Endothelial cell of umbilical vein (primary cell): ENCODE measurements around the gene RBBP4. TPM values are rescaled to one million over a fixed set of nuclear protein-coding genes. Genes with fewer than 3 reads are reported as not detected.

Source experiments
- BruUV-seq: library from RNA; stranded (reverse); fragments of 400-500 nt; replicated peaks from 2 replicates; lab custom pipeline; 2021; lab: Mats Ljungman, UMichigan
- CTCF ChIA-PET: fragments of 300-600, 350-600 bp; sonication (Branson Sonifier 250); formaldehyde crosslinking; loops from one replicate; lab custom pipeline; 2021; ENCODE audit warnings: antibody characterized with exemption, inconsistent platforms; lab: Charles Lee
- POLR2A ChIA-PET: fragments of 300-600, 350-600 bp; sonication (Branson Sonifier 250); formaldehyde crosslinking; loops from one replicate; lab custom pipeline; 2021; ENCODE audit warnings: antibody characterized with exemption, inconsistent platforms; lab: Charles Lee
- DNase-seq: peaks from one replicate; pipeline ENCODE4 v3.0.0-alpha.2; 2011; ENCODE audit warnings: low read depth, low spot score
- FAIRE-seq: peaks from 2 replicates; lab custom pipeline; 2011; peaks lifted over from hg19 to GRCh38; lab: Jason Lieb, UNC
- H2AFZ ChIP-seq: 2 replicates; pipeline ENCODE4 v1.6.0; 2012; ENCODE audit warnings: low read depth, low read length, control low read depth, inconsistent platforms
- H3K27ac ChIP-seq: 2 replicates; pipeline ENCODE4 v1.5.1; 2011; ENCODE audit warnings: low read depth, mild to moderate bottlenecking, control low read depth, low read length, moderate library complexity; ENCODE audit not compliant: insufficient read depth
- H3K27me3 ChIP-seq, 2 experiments: 2 replicates each; pipeline versions ENCODE4 v1.6.0 to v1.6.1; 2011; ENCODE audit warnings: low read length in 2 of 2, mixed read lengths in 1 of 2; ENCODE audit not compliant: control insufficient read depth in 2 of 2, insufficient read depth in 2 of 2
- H3K36me3 ChIP-seq, 2 experiments: 2 replicates in 1 of 2; 3 replicates in 1 of 2; pipeline ENCODE4 v1.5.1; 2011; ENCODE audit warnings: low read length in 2 of 2, mild to moderate bottlenecking in 1 of 2, moderate library complexity in 1 of 2; ENCODE audit not compliant: control insufficient read depth in 2 of 2, insufficient read depth in 2 of 2; ENCODE audit errors: extremely low read depth in 1 of 2
- H3K4me1 ChIP-seq: 3 replicates; pipeline ENCODE4 v1.5.1; 2011; ENCODE audit warnings: mild to moderate bottlenecking, low read length; ENCODE audit not compliant: control insufficient read depth, insufficient read depth; ENCODE audit errors: extremely low read depth
- H3K4me2 ChIP-seq: 2 replicates; pipeline ENCODE4 v1.6.1; 2011; ENCODE audit warnings: low read length, control low read depth, mixed read lengths; ENCODE audit not compliant: insufficient read depth
- H3K4me3 ChIP-seq, 3 experiments: fragments of 200-600 bp in 1 of 3; sonication (generic), shearing (Covaris generic) in 1 of 3; replicated peaks in 1 of 3; 2 replicates each; pipeline ENCODE4 v1.5.1; 2011 to 2016; ENCODE audit warnings: control low read depth in 3 of 3, low read length in 3 of 3, mild to moderate bottlenecking in 2 of 3, inconsistent platforms in 1 of 3, low read depth in 1 of 3, moderate library complexity in 1 of 3; ENCODE audit not compliant: insufficient read depth in 1 of 3
- H3K79me2 ChIP-seq: 2 replicates; pipeline ENCODE4 v1.6.0; 2012; ENCODE audit warnings: low read length, inconsistent platforms; ENCODE audit not compliant: control insufficient read depth, insufficient read depth
- H3K9ac ChIP-seq: replicated peaks from 2 replicates; pipeline ENCODE3; 2011; ENCODE audit warnings: low read length, control low read depth; ENCODE audit not compliant: insufficient read depth; ENCODE audit errors: extremely low read depth
- H3K9me1 ChIP-seq: replicated peaks from 3 replicates; pipeline ENCODE4 v1.6.0; 2011; ENCODE audit warnings: mild to moderate bottlenecking, low read length; ENCODE audit not compliant: control insufficient read depth, insufficient read depth; ENCODE audit errors: extremely low read depth
- H3K9me3 ChIP-seq: replicated peaks from 2 replicates; pipeline ENCODE4 v1.5.1; 2012; ENCODE audit warnings: low read length, inconsistent platforms; ENCODE audit not compliant: control insufficient read depth, insufficient read depth
- H4K20me1 ChIP-seq: replicated peaks from 2 replicates; pipeline ENCODE3; 2011; ENCODE audit warnings: mild to moderate bottlenecking, low read length; ENCODE audit not compliant: control insufficient read depth, insufficient read depth; ENCODE audit errors: extremely low read depth
- EZH2 ChIP-seq: IDR thresholded peaks from 2 replicates; pipeline ENCODE4 v1.6.1; 2012; ENCODE audit warnings: borderline replicate concordance, low read depth, mild to moderate bottlenecking, moderate library complexity, low read length, inconsistent platforms; ENCODE audit not compliant: severe bottlenecking
- FOS ChIP-seq: IDR thresholded peaks from 2 replicates; pipeline ENCODE4 v1.6.1; 2011; ENCODE audit warnings: mild to moderate bottlenecking, low read length, moderate library complexity, borderline replicate concordance; ENCODE audit not compliant: insufficient read depth
- GATA2 ChIP-seq: IDR thresholded peaks from 2 replicates; pipeline ENCODE4 v1.7.0; 2011; ENCODE audit warnings: low read depth, mild to moderate bottlenecking, moderate library complexity, mixed read lengths, low read length; ENCODE audit not compliant: insufficient read length, insufficient read depth
- JUN ChIP-seq: IDR thresholded peaks from 2 replicates; pipeline ENCODE4 v1.6.1; 2011; ENCODE audit warnings: borderline replicate concordance, low read depth; ENCODE audit not compliant: insufficient read length, insufficient read depth
- MAX ChIP-seq: IDR thresholded peaks from 2 replicates; pipeline ENCODE4 v1.6.1; 2011; ENCODE audit not compliant: insufficient read depth, insufficient read length
- MYC ChIP-seq: IDR thresholded peaks from one replicate; pipeline ENCODE4 v1.6.1; 2011; ENCODE audit warnings: mild to moderate bottlenecking, low read depth, low read length
- POLR2A ChIP-seq: IDR thresholded peaks from 2 replicates; pipeline ENCODE4 v1.6.1; 2012; ENCODE audit warnings: low read depth, mild to moderate bottlenecking, control low read depth, low read length
- POLR2AphosphoS5 ChIP-seq: IDR thresholded peaks from 2 replicates; pipeline ENCODE4 v1.6.1; 2012; ENCODE audit warnings: low read depth, mild to moderate bottlenecking, control low read depth, low read length, moderate library complexity; ENCODE audit not compliant: insufficient read depth
- dilution Hi-C: fragments of 300-500 bp; cut with MboI; formaldehyde crosslinking; loops from one replicate; pipeline ENCODE4 v1.15.0; 2019; ENCODE audit warnings: low sequenced_read_pairs; ENCODE audit not compliant: extremely low pct_ligation_motif_present
- intact Hi-C: fragments of 100-400 bp; cut with micrococcal nuclease; formaldehyde crosslinking; loops from one replicate; pipeline ENCODE4 v1.10.0; 2022
- polyA plus RNA-seq, 4 experiments: library from polyadenylated mRNA; depleted of rRNA in 3 of 4; stranded (reverse) in 3 of 4; unstranded in 1 of 4; fragments of >200 nt; gene quantifications; 2 replicates each; pipeline versions ENCODE4 v1.2.1 to v1.2.3, GENCODE V29; 2011 to 2012; ENCODE audit warnings: missing spikeins in 1 of 4
- total RNA-seq: library from RNA; stranded (reverse); gene quantifications from 2 replicates; pipeline ENCODE4 v1.2.3, GENCODE V29; 2021
- TF ChIP-seq, protein P1 (sequence below), 2 donors: IDR thresholded peaks; 1 replicate in 1 of 2; 2 replicates in 1 of 2; pipeline ENCODE4 v1.5.1; 2011; ENCODE audit warnings: low read length in 2 of 2, mild to moderate bottlenecking in 2 of 2, moderate library complexity in 2 of 2, control low read depth in 1 of 2, inconsistent platforms in 1 of 2, low read depth in 1 of 2; ENCODE audit not compliant: insufficient read depth in 1 of 2; ENCODE audit errors: extremely low read depth in 1 of 2

Gene RBBP4
- total and polyA plus RNA-seq, 2 donors (not counting 3 experiments of a cell fraction or from before 2014, with no cell fraction given), result 84.9 to 241 TPM

DNA sequence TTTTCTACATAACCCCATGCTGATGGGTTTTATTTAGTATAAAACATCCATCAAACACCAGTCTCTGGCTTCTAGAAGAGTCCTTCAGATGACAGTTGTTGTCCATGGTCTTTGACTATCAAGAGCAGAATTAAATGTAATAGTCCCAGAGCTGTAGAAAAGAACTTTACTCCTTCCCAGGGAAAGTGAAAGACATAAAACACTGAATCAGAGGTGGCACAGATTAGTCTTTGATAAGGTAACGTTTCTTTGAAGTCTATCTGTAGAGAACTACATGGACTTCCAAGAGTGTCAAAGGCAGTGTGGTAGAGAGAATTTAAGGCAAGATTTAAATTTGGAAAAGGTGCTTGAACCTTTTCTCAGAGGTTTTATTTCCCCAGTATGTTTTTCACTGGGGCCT, 29.6 kb downstream of the RBBP4 start:
- TF ChIP-seq, protein P1, sequence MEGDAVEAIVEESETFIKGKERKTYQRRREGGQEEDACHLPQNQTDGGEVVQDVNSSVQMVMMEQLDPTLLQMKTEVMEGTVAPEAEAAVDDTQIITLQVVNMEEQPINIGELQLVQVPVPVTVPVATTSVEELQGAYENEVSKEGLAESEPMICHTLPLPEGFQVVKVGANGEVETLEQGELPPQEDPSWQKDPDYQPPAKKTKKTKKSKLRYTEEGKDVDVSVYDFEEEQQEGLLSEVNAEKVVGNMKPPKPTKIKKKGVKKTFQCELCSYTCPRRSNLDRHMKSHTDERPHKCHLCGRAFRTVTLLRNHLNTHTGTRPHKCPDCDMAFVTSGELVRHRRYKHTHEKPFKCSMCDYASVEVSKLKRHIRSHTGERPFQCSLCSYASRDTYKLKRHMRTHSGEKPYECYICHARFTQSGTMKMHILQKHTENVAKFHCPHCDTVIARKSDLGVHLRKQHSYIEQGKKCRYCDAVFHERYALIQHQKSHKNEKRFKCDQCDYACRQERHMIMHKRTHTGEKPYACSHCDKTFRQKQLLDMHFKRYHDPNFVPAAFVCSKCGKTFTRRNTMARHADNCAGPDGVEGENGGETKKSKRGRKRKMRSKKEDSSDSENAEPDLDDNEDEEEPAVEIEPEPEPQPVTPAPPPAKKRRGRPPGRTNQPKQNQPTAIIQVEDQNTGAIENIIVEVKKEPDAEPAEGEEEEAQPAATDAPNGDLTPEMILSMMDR (IDR thresholded peaks at IDR 0.05; ENCODE audit: extremely low read depth in 1 of 2, insufficient read depth in 1 of 2, low read depth in 1 of 2, low read length in 2 of 2), result no peak
- TF ChIP-seq POLR2AphosphoS5, result no peak
- TF ChIP-seq GATA2, result no peak
- Histone ChIP-seq H2AFZ (no peak overlapping the region), H3K27me3 (no peaks in the 10 kb centered on the region), H3K9me3 (no peaks in the 10 kb centered on the region), H3K4me1 (peaks cover 3% of the 10 kb centered on the region), H3K4me3 (no peak overlapping the region), H3K4me2 (no peak overlapping the region), H3K27ac (no peak overlapping the region), H4K20me1 (no peaks in the 10 kb centered on the region), H3K36me3 (peaks cover 23 to 34% of the 10 kb centered on the region in 2 experiments), H3K9me1 (no peaks in the 10 kb centered on the region), H3K9ac (no peak overlapping the region), H3K79me2 (no peaks in the 10 kb centered on the region)
- intact Hi-C loops (no loop called here), dilution Hi-C loops (no loop called here)
- BruUV-seq, result no TSS peak
- DNase-seq, result no peak
- CTCF ChIA-PET, result no interaction called here
- POLR2A ChIA-PET, result no interaction called here
- no peak for FAIRE-seq

DNA sequence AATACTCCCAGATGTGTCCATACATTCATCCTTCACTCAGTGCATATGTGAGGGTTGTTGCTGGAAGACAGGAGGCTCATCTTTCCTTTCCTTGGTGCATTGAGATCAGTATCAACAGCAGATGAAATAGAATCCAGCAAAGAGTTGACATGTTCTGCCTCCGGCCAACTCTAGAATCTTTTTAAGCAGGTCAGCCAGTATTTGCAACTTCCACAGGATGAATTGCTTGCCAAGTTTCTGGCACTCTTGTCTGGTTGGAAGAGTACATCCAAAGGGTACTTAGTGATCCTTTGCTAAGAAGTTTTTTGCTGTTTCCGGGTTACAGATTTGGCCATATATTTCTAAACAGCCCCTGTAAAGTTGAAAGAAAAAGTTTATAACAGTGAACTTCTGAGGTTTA, 30.5 kb downstream of the RBBP4 start:
- TF ChIP-seq FOS (no peak), EZH2 (no peak), POLR2A (no peak), JUN (no peak), MAX (no peak), MYC (no peak), GATA2 (no peak), POLR2AphosphoS5 (no peak)
- TF ChIP-seq, protein P1 (IDR thresholded peaks at IDR 0.05; ENCODE audit: extremely low read depth in 1 of 2, insufficient read depth in 1 of 2, low read depth in 1 of 2, low read length in 2 of 2), result no peak
- Histone ChIP-seq H3K4me1 (peaks cover 3% of the 10 kb centered on the region), H4K20me1 (no peaks in the 10 kb centered on the region), H2AFZ (no peak overlapping the region), H3K27ac (no peak overlapping the region), H3K9me1 (no peaks in the 10 kb centered on the region), H3K36me3 (peaks cover 24 to 32% of the 10 kb centered on the region in 2 experiments), H3K9ac (no peak overlapping the region), H3K79me2 (no peaks in the 10 kb centered on the region), H3K4me3 (no peak overlapping the region), H3K9me3 (no peaks in the 10 kb centered on the region), H3K4me2 (no peak overlapping the region), H3K27me3 (no peaks in the 10 kb centered on the region)
- CTCF ChIA-PET, result no interaction called here
- no peak for FAIRE-seq
- DNase-seq, result no peak
- no TSS peak for BruUV-seq
- POLR2A ChIA-PET, result no interaction called here
- dilution Hi-C loops, result no loop called here
- intact Hi-C loops, result no loop called here
